GM12878 (cell line): ENCODE data around the gene PUS3. TPM values are rescaled to one million over a fixed set of nuclear protein-coding genes. Genes with fewer than 3 reads are reported as not detected.
"Not testable (repeated sequence)": the region's sequence is repeated elsewhere in the genome, so short reads cannot be mapped to it uniquely, and the experiment has no call there.

Experiments
- ATAC-seq: fragments of 200-7000 bp; cut with Tn5 transposase; 3 replicates; pipeline ENCODE4 v1.9.1; 2020; ENCODE audit warnings: mild to moderate bottlenecking, moderate library complexity
- BruUV-seq: library from RNA; stranded (reverse); fragments of 400-500 nt; replicated peaks from 2 replicates; lab custom pipeline; 2021; lab: Mats Ljungman, UMichigan
- CTCF ChIA-PET: fragments of 300-600 bp; sonication (Branson Sonifier 250); formaldehyde crosslinking; extraction: SDS; loops from one replicate; lab custom pipeline; 2021; ENCODE audit warnings: inconsistent platforms; lab: Yijun Ruan, JAX
- POLR2A ChIA-PET: fragments of 350-600 bp; formaldehyde crosslinking; extraction: SDS; loops from one replicate; lab custom pipeline; 2021; ENCODE audit warnings: inconsistent platforms; lab: Charles Lee
- RAD21 ChIA-PET: fragments of 300-600 bp; sonication (Branson Sonifier 250); formaldehyde crosslinking; loops from one replicate; lab custom pipeline; 2023; ENCODE audit warnings: antibody characterized with exemption; ENCODE audit not compliant: unreplicated experiment; lab: Charles Lee
- SMC1A ChIA-PET: fragments of 300-600 bp; sonication (Branson Sonifier 250); formaldehyde crosslinking; loops from one replicate; lab custom pipeline; 2023; ENCODE audit not compliant: unreplicated experiment, uncharacterized antibody; lab: Charles Lee
- DNase-seq: peaks from one replicate; pipeline ENCODE4 v3.0.0-alpha.2; 2011; ENCODE audit warnings: low read depth, low spot score
- FAIRE-seq: peaks from 3 replicates; lab custom pipeline; 2011; peaks lifted over from hg19 to GRCh38; lab: Jason Lieb, UNC
- H2AFZ ChIP-seq: 2 replicates; pipeline ENCODE4 v1.6.0; 2011; ENCODE audit warnings: low read depth, low read length, control low read depth; ENCODE audit not compliant: control insufficient read depth
- H3K27ac ChIP-seq: 2 replicates; pipeline ENCODE4 v1.5.1; 2011; ENCODE audit warnings: control low read depth; ENCODE audit not compliant: control insufficient read depth, insufficient read depth
- H3K27me3 ChIP-seq, 2 experiments: replicated peaks in 1 of 2; 2 replicates each; pipeline versions ENCODE4 v1.6.0 to v1.6.1; 2011; ENCODE audit warnings: low read length in 1 of 2; ENCODE audit not compliant: control insufficient read depth in 2 of 2, insufficient read depth in 2 of 2
- H3K36me3 ChIP-seq, 2 experiments: 2 replicates each; pipeline ENCODE4 v1.5.1; 2011; ENCODE audit warnings: low read length in 1 of 2; ENCODE audit not compliant: control insufficient read depth in 2 of 2, insufficient read depth in 2 of 2
- H3K4me1 ChIP-seq: 2 replicates; pipeline ENCODE4 v1.6.1; 2011; ENCODE audit warnings: mild to moderate bottlenecking, low read length, moderate library complexity, mixed read lengths; ENCODE audit not compliant: control insufficient read depth, insufficient read depth
- H3K4me2 ChIP-seq: 2 replicates; pipeline ENCODE4 v1.6.0; 2011; ENCODE audit warnings: control low read depth; ENCODE audit not compliant: control insufficient read depth, insufficient read depth
- H3K4me3 ChIP-seq: fragments of 200-600 bp; sonication (generic); 2 replicates; pipeline ENCODE4 v1.5.1; 2016
- H3K79me2 ChIP-seq: 2 replicates; pipeline ENCODE4 v1.6.0; 2011; ENCODE audit warnings: low read length; ENCODE audit not compliant: control insufficient read depth, insufficient read depth
- H3K9ac ChIP-seq: 2 replicates; pipeline ENCODE4 v1.8.0; 2011; ENCODE audit warnings: low read length, control low read depth, mixed read lengths; ENCODE audit not compliant: control insufficient read depth, insufficient read depth
- H3K9me3 ChIP-seq: replicated peaks from 3 replicates; pipeline ENCODE4 v1.5.1; 2011; ENCODE audit warnings: mild to moderate bottlenecking, low read length; ENCODE audit not compliant: control insufficient read depth, insufficient read depth
- H4K20me1 ChIP-seq: 2 replicates; pipeline ENCODE4 v1.6.0; 2011; ENCODE audit not compliant: control insufficient read depth, insufficient read depth
- WGBS: methylation state at CpG from one replicate; pipeline ENCODE4 v1.1.6; 2016; ENCODE audit warnings: low lambda C conversion rate; ENCODE audit not compliant: insufficient replicate concordance, insufficient coverage; ENCODE audit errors: missing lambda C conversion rate; 5-methylcytosine and 5-hydroxymethylcytosine counted together
- in situ Hi-C: fragments of 300-500 bp; cut with MboI; formaldehyde crosslinking; loops from 9 replicates; pipeline ENCODE4 v1.14.3; 2018; ENCODE audit warnings: mixed read lengths
- intact Hi-C: fragments of 100-400 bp; cut with micrococcal nuclease; formaldehyde crosslinking; loops from one replicate; pipeline ENCODE4 v1.14.2; 2022; ENCODE audit not compliant: unreplicated experiment
- polyA plus RNA-seq, 11 experiments: library from polyadenylated mRNA; depleted of rRNA in 4 of 11; unstranded in 6 of 11; stranded (reverse) in 5 of 11; fragments of >200 nt; fragmentation: Nextera tagmentation in 4 of 11; fragmentation: Illumina TruSeq in 1 of 11; extraction: Ambion mirVana in 4 of 11; extraction: Trizol in 1 of 11; gene quantifications; 1 replicate in 1 of 11; 2 replicates in 10 of 11; pipeline versions ENCODE4 v1.2.1 to v1.2.3, GENCODE V29; 2011 to 2016; ENCODE audit warnings: inconsistent platforms in 2 of 11, missing spikeins in 2 of 11, low read depth in 1 of 11
- total RNA-seq, 4 experiments: library from RNA; depleted of rRNA in 3 of 4; stranded (reverse); fragments of >200 nt in 3 of 4; fragmentation: Illumina TruSeq in 1 of 4; extraction: Trizol in 1 of 4; gene quantifications; 2 replicates each; pipeline versions ENCODE4 v1.2.1 to v1.2.3, GENCODE V29; 2013 to 2021

Gene PUS3
- total and polyA plus RNA-seq, 10 of the 15 experiments (the other 5 are each of a cell fraction or from before 2014, with no cell fraction given) = 10.9 to 22.4 (median 14.3) TPM

GRCh38 chr11:125865354-125865753, 37.7 kb downstream of the PUS3 start:
- H3K27ac ChIP-seq, SMC1A ChIA-PET, H3K9me3 ChIP-seq, RAD21 ChIA-PET, ATAC-seq, BruUV-seq, H4K20me1 ChIP-seq, intact Hi-C loops, H2AFZ ChIP-seq, H3K4me3 ChIP-seq, H3K36me3 ChIP-seq, DNase-seq, H3K79me2 ChIP-seq, FAIRE-seq, H3K27me3 ChIP-seq, in situ Hi-C loops, POLR2A ChIA-PET, H3K9ac ChIP-seq, H3K4me2 ChIP-seq, CTCF ChIA-PET, H3K4me1 ChIP-seq: not testable (repeated sequence)
- 75% methylated on average over 3 of the region's 4 CpGs for whole genome bisulfite sequencing

DNA sequence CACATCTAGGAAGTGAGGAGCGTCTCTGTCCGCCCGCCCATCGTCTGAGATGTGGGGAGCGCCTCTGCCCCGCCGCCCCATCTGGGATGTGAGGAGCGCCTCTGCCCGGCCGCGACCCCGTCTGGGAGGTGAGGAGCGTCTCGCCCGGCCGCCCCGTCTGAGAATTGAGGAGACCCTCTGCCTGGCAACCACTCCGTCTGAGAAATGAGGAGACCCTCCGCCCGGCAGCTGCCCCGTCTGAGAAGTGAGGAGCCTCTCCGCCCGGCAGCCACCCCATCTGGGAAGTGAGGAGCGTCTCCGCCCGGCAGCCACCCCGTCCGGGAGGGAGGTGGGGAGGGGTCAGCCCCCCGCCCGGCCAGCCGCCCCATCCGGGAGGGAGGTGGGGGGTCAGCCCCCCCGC, 40.2 kb downstream of the PUS3 start:
- SMC1A ChIA-PET, H3K79me2 ChIP-seq, H2AFZ ChIP-seq, H3K27me3 ChIP-seq, CTCF ChIA-PET, H3K27ac ChIP-seq, FAIRE-seq, H3K4me1 ChIP-seq, H3K4me3 ChIP-seq, POLR2A ChIA-PET, in situ Hi-C loops, DNase-seq, H3K4me2 ChIP-seq, intact Hi-C loops, H4K20me1 ChIP-seq, ATAC-seq, H3K36me3 ChIP-seq, BruUV-seq, RAD21 ChIA-PET, H3K9ac ChIP-seq, H3K9me3 ChIP-seq: not testable (repeated sequence)
- WGBS = no CpG with 5 or more reads among the region's 33 CpGs

GRCh38 chr11:125857670-125858069, 45.3 kb downstream of the PUS3 start:
- in situ Hi-C loops, FAIRE-seq, H3K9ac ChIP-seq, POLR2A ChIA-PET, SMC1A ChIA-PET, DNase-seq, H4K20me1 ChIP-seq, H3K4me1 ChIP-seq, H3K79me2 ChIP-seq, H3K36me3 ChIP-seq, H3K4me2 ChIP-seq, H2AFZ ChIP-seq, BruUV-seq, H3K27ac ChIP-seq, H3K4me3 ChIP-seq, RAD21 ChIA-PET, ATAC-seq, H3K9me3 ChIP-seq, intact Hi-C loops, H3K27me3 ChIP-seq, CTCF ChIA-PET: not testable (repeated sequence)
- WGBS = 68% methylated on average over 9 of the region's 9 CpGs
